ENCODE results near the gene PHF21A.

The PHF21A gene

GRCh38 chr11:45933846-45934579 lies 187.2 kb downstream of the PHF21A start:
- DNase-seq (ENCODE audit: low read depth), result no peak

- DNase-seq (ENCODE audit: low read depth), result no peak
Measured at GRCh38 chr11:45933131-45933831, 188.0 kb downstream of the PHF21A start.

GRCh38 chr11:45932217-45932616 lies 189.0 kb downstream of the PHF21A start:
- DNase-seq (ENCODE audit: low read depth), result no peak

- DNase-seq (ENCODE audit: low read depth), result no peak
Measured at GRCh38 chr11:45931739-45932138, 189.5 kb downstream of the PHF21A start.

- DNase-seq (ENCODE audit: low read depth), result no peak
Measured at GRCh38 chr11:45930951-45931570, 190.2 kb downstream of the PHF21A start.

GRCh38 chr11:45930031-45930794 lies 191.0 kb downstream of the PHF21A start:
- DNase-seq (ENCODE audit: low read depth), result peak; percentile 25

GRCh38 chr11:45929486-45930030 lies 191.7 kb downstream of the PHF21A start:
- no peak for DNase-seq (ENCODE audit: low read depth)

- DNase-seq (ENCODE audit: low read depth), result no peak
Measured at GRCh38 chr11:45928535-45929215, 192.6 kb downstream of the PHF21A start.

GRCh38 chr11:45927684-45928413 lies 193.4 kb downstream of the PHF21A start:
- DNase-seq (ENCODE audit: low read depth), result no peak

GRCh38 chr11:45927332-45927683 lies 193.9 kb downstream of the PHF21A start:
- DNase-seq (ENCODE audit: low read depth), result no peak

GRCh38 chr11:45926536-45927331 lies 194.5 kb downstream of the PHF21A start:
- DNase-seq (ENCODE audit: low read depth), result no peak

- DNase-seq (ENCODE audit: low read depth), result no peak
Measured at GRCh38 chr11:45926001-45926401, 195.3 kb downstream of the PHF21A start.

- no peak for DNase-seq (ENCODE audit: low read depth)
Measured at GRCh38 chr11:45925550-45925949, 195.7 kb downstream of the PHF21A start.

GRCh38 chr11:45924927-45925326 lies 196.3 kb downstream of the PHF21A start:
- DNase-seq (ENCODE audit: low read depth), result no peak

- no peak for DNase-seq (ENCODE audit: low read depth)
Measured at GRCh38 chr11:45924036-45924915, 197.0 kb downstream of the PHF21A start.

- peak; percentile 26 for DNase-seq (ENCODE audit: low read depth)
Measured at GRCh38 chr11:45922425-45923082, 198.7 kb downstream of the PHF21A start, which contains the start of gene LARGE2. Gene LARGE2 (plus strand): TSS chr11:45922656. CDS start chr11:45922883, 227 bp downstream.

GRCh38 chr11:45921561-45922424 lies 199.5 kb downstream of the PHF21A start:
- DNase-seq (ENCODE audit: low read depth), result no peak
